OCI-LY7 (cell line): Measurements from ENCODE around the gene ZNF837. TPM values are rescaled to one million over a fixed set of nuclear protein-coding genes. Genes with fewer than 3 reads are reported as not detected.

Experiments
- BruUV-seq: library from RNA; stranded (reverse); fragments of 400-500 nt; replicated peaks from 2 replicates; lab custom pipeline; 2021; lab: Mats Ljungman, UMichigan
- CTCF ChIA-PET: fragments of 300-600 bp; sonication (Branson Sonifier 250); formaldehyde crosslinking; loops from one replicate; lab custom pipeline; 2022; ENCODE audit warnings: antibody characterized with exemption; ENCODE audit not compliant: unreplicated experiment; lab: Charles Lee
- POLR2A ChIA-PET: fragments of 300-600 bp; sonication (Branson Sonifier 250); formaldehyde crosslinking; loops from one replicate; lab custom pipeline; 2022; ENCODE audit warnings: antibody characterized with exemption; lab: Charles Lee
- DNase-seq: peaks from one replicate; pipeline ENCODE4 v3.0.0-alpha.2; 2015; ENCODE audit warnings: low spot score
- H2AFZ ChIP-seq: fragments of 200-600 bp; sonication (generic), shearing (Covaris generic); 2 replicates; pipeline ENCODE4 v1.6.1; 2014; ENCODE audit warnings: mild to moderate bottlenecking, antibody characterized with exemption, low read length, moderate library complexity
- H3K27ac ChIP-seq: fragments of 200-600 bp; sonication (generic); 2 replicates; pipeline ENCODE4 v1.5.1; 2014; ENCODE audit warnings: mixed run types, low read depth, mild to moderate bottlenecking, moderate library complexity, low read length, inconsistent platforms; ENCODE audit not compliant: poor library complexity, severe bottlenecking
- H3K36me3 ChIP-seq: fragments of 200-600 bp; sonication (generic); 2 replicates; pipeline ENCODE4 v1.6.1; 2014; ENCODE audit warnings: mild to moderate bottlenecking, antibody characterized with exemption, low read length, moderate library complexity, mixed read lengths; ENCODE audit not compliant: insufficient read depth
- H3K4me1 ChIP-seq: fragments of 200-600 bp; sonication (generic); 2 replicates; pipeline ENCODE4 v1.5.1; 2014; ENCODE audit warnings: mild to moderate bottlenecking, low read length; ENCODE audit not compliant: insufficient read depth, poor library complexity, severe bottlenecking
- H3K4me2 ChIP-seq: fragments of 200-600 bp; sonication (generic); 2 replicates; pipeline ENCODE4 v1.6.1; 2014; ENCODE audit warnings: mild to moderate bottlenecking, low read length
- H3K4me3 ChIP-seq: fragments of 200-600 bp; sonication (generic); 2 replicates; pipeline ENCODE4 v1.5.1; 2014; ENCODE audit warnings: mild to moderate bottlenecking, low read depth, low read length; ENCODE audit not compliant: poor library complexity, severe bottlenecking
- H3K79me2 ChIP-seq: fragments of 200-600 bp; sonication (generic); 2 replicates; pipeline ENCODE4 v1.6.1; 2016; ENCODE audit warnings: low read depth, mild to moderate bottlenecking, low read length, moderate library complexity, mixed read lengths; ENCODE audit not compliant: insufficient read depth
- H3K9me2 ChIP-seq: fragments of 200-600 bp; sonication (generic); 2 replicates; pipeline ENCODE4 v1.6.1; 2016; ENCODE audit warnings: mild to moderate bottlenecking, low read length, mixed read lengths; ENCODE audit not compliant: insufficient read depth
- H3K9me3 ChIP-seq: fragments of 200-600 bp; sonication (generic); 2 replicates; pipeline ENCODE4 v1.6.1; 2014; ENCODE audit warnings: mild to moderate bottlenecking, mixed run types, low read length, mixed read lengths
- H4K20me1 ChIP-seq: fragments of 200-600 bp; sonication (generic); 2 replicates; pipeline ENCODE4 v1.6.1; 2014; ENCODE audit warnings: mild to moderate bottlenecking, antibody characterized with exemption, low read length, moderate library complexity, mixed read lengths; ENCODE audit not compliant: insufficient read depth
- EZH2phosphoT487 ChIP-seq: fragments of 200-600 bp; sonication (generic); IDR thresholded peaks from 2 replicates; pipeline ENCODE4 v1.6.1; 2018; ENCODE audit warnings: low read depth, borderline replicate concordance, mild to moderate bottlenecking, mixed run types, antibody characterized with exemption, low read length, moderate library complexity, mixed read lengths
- intact Hi-C: fragments of 100-400 bp; cut with micrococcal nuclease; formaldehyde crosslinking; loops from one replicate; pipeline ENCODE4 v1.10.0; 2022; ENCODE audit not compliant: unreplicated experiment
- total RNA-seq, 2 experiments: library from RNA; depleted of rRNA in 1 of 2; stranded (reverse); fragments of >200 nt in 1 of 2; shearing (Covaris generic) in 1 of 2; gene quantifications; 2 replicates each; pipeline ENCODE4 v1.2.3, GENCODE V29; 2014 to 2022
- TF ChIP-seq, protein P1 (sequence below): fragments of 200-600 bp; sonication (generic); conservative IDR thresholded peaks from 2 replicates; pipeline ENCODE4 v1.5.1; 2014; ENCODE audit warnings: mild to moderate bottlenecking, antibody characterized with exemption, low read length, moderate library complexity, mixed read lengths

The ZNF837 gene
- total RNA-seq, 2 experiments from 2014 or later: 3.0 to 5.8 TPM

DNA sequence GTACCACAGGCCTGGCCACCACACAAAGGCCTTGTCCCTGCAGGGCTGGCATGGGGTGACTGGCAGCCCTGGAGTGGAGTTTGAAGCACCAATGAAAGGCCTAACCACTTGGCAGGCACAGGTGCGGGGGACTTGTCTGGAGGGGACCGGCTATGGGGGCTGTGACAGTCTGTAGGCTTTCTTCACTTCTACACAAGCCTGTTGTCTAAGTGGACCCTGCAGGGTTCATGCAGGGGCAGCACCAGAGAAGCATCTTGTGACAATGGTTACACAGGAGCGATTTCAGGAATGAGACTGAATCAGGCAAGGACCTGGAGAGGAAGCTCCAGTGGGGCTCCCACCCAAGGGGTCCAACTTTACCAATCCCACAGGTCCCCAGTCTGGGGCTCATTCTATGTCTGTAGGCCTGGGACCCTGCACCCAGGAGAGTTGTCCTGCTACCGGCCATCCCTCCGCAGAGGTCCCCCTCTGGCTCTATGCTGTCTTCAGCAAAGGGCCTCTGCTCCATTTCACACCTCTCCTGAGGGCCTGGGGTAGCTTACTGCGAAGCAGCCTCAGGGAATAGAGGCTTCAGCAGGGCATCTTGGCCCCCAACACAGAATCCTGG lies 2.3 kb upstream of the ZNF837 start:
- no peak overlapping the region for H3K4me2 ChIP-seq
- H2AFZ ChIP-seq: no peak overlapping the region
- intact Hi-C loops: no loop called here
- ChIA-PET CTCF (no interaction called here), POLR2A (no interaction called here)
- no peak overlapping the region for H3K27ac ChIP-seq
- no peak overlapping the region for H3K4me3 ChIP-seq
- H3K4me1 ChIP-seq: peaks cover 42% of the 10 kb centered on the region
- H3K79me2 ChIP-seq: peaks cover 11% of the 10 kb centered on the region
- H4K20me1 ChIP-seq: peaks cover 8% of the 10 kb centered on the region; the same call in 1 of the 2 replicates
- TF ChIP-seq EZH2phosphoT487: no peak
- TF ChIP-seq, protein P1, sequence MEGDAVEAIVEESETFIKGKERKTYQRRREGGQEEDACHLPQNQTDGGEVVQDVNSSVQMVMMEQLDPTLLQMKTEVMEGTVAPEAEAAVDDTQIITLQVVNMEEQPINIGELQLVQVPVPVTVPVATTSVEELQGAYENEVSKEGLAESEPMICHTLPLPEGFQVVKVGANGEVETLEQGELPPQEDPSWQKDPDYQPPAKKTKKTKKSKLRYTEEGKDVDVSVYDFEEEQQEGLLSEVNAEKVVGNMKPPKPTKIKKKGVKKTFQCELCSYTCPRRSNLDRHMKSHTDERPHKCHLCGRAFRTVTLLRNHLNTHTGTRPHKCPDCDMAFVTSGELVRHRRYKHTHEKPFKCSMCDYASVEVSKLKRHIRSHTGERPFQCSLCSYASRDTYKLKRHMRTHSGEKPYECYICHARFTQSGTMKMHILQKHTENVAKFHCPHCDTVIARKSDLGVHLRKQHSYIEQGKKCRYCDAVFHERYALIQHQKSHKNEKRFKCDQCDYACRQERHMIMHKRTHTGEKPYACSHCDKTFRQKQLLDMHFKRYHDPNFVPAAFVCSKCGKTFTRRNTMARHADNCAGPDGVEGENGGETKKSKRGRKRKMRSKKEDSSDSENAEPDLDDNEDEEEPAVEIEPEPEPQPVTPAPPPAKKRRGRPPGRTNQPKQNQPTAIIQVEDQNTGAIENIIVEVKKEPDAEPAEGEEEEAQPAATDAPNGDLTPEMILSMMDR: no peak
- peaks cover 9% of the 10 kb centered on the region for H3K36me3 ChIP-seq
- no peaks in the 10 kb centered on the region for H3K9me2 ChIP-seq
- no TSS peak for BruUV-seq
- H3K9me3 ChIP-seq: no peaks in the 10 kb centered on the region
- no peak for DNase-seq

DNA sequence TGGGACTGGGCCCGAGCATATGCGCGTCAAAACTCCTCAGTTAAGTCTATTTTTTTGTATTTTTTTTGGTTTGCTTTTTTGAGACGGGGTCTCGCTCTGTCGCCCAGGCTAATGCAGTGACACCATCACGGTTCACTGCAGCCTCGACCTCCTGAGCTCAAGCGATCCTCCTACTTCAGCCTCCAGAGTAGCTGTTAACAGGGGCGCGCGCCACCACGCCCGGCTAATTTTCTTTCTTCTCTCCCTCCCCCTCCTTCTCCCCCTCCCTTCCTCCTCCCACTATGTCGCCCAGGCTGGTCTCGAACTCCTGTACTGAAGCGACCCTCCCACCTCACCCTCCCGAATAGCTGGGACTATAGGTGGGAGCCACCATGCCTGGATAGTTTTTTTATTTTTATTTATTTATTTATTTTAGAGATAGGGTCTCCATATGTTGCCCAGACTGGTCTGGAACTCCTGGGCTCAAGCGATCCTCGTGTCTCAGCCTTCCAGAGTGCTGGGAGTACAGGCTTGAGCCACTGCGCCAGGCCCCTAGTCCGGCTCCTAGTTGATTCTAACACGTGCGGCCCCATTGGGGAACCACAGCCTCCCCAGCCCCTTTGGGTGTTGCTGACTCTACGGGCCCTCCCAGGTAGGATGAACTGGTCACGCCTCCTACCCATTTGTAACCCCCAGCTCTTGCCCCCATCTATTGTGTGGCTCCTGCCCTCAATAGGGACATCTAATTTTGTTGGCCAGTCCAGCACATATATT lies 806 bp upstream of the ZNF837 start:
- no peaks in the 10 kb centered on the region for H4K20me1 ChIP-seq
- intact Hi-C loops: loop anchor here (1.0 to 2.0 kb wide), 4 partner anchors 19 to 198 kb away; partner anchors contain the start of genes ERVK3-1, ZNF274, ZNF497 and ZSCAN22
- peak overlapping the region; percentile 72 for H3K4me2 ChIP-seq
- peak overlapping the region; percentile 24 for H3K27ac ChIP-seq
- peak overlapping the region; percentile 71 for H3K4me3 ChIP-seq
- ChIA-PET CTCF (interaction anchor here (0.5 to 0.6 kb wide), 2 partner anchors 31 to 917 kb away, joined by 3 to 5 read pairs; no protein-coding TSS in a partner anchor), POLR2A (interaction anchor here (0.8 to 1.2 kb wide), 2 partner anchors 10 to 146 kb away, joined by 3 to 6 read pairs; no protein-coding TSS in a partner anchor)
- DNase-seq: no peak
- BruUV-seq: TSS peak; percentile 69
- H3K9me2 ChIP-seq: no peaks in the 10 kb centered on the region
- no peak for TF ChIP-seq EZH2phosphoT487
- TF ChIP-seq, protein P1: no peak
- H3K4me1 ChIP-seq: peaks cover 38% of the 10 kb centered on the region
- H3K79me2 ChIP-seq: no peaks in the 10 kb centered on the region; the same call in 1 of the 2 replicates
- H3K9me3 ChIP-seq: no peaks in the 10 kb centered on the region
- H2AFZ ChIP-seq: no peak overlapping the region
- no peaks in the 10 kb centered on the region for H3K36me3 ChIP-seq
